ENCODE measurements around the gene GEN1.

The GEN1 gene

DNA sequence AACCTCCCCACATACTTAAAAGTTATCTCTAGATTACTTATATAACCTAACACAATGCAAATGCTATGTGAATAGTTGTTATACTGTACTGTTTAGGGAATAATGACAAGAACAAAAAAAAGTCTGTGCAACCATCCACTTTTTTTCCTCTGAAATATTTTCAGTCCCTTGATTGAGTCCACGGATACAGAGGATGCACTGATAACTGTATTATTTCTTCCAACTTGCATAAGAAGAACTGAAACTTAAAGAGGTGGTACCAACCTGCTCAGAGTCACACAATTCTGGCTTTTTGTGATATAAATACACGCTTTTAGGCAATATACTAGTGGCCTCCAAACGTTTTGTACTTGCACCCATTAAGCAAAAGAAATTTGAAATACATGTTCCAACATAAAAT, 1.7 kb upstream of the GEN1 start:
- in situ Hi-C loops (cut with MboI; ENCODE audit: low sequenced_read_pairs) = no loop called here

GRCh38 chr2:17752892-17753802, 791 bp upstream of the GEN1 start:
- in situ Hi-C loops (cut with MboI; ENCODE audit: low sequenced_read_pairs) = no loop called here

DNA sequence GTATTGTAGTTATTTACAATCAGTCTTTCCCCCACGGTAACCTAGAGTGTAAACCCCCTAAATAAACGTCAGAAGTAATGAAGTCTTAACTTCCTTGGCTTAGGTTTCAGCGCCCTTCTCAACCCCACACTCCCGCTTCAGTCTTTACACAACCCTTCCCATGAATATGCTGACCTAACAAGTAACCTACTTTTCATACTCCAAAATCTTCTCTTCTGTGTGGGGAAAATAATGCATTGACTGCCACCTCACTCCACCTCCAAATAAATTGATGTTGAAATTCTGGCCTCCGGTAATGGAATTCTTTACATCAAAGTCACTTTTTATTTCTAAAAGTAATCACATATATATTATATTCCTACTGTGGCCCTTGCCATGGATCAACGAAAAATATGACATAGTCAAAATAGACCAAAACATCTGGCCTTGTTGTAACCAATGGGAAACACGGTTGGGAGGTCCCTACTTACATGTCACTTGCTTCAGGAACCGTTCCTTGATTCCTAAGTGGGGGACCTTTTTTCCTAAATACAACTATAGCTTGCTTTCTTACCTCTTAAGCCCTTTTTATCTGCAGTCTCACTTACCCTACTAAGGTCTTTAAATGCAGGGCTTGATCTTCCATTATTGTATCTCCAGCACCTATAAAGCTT, 961 bp downstream of the GEN1 start:
- in situ Hi-C loops (cut with MboI; ENCODE audit: low sequenced_read_pairs) = no loop called here

DNA sequence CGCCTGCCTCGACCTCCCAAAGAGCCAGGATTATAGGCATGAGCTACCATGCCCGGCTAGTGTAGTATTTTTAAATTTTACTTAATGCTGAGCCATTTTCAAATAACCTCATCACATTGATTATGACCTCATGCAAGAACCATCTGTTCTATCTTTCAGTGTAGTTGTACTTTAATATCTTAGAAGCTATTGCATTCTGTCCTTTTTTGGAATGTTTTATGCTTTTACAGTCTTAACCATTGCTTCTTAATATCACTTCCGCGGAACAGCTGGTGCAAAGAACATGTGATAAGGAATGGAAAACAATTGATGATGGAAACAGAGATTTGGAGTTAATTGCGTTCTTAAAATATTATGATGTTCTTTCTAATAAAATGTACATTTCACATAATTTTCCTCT, 2.7 kb downstream of the GEN1 start:
- in situ Hi-C loops (cut with MboI; ENCODE audit: low sequenced_read_pairs) = no loop called here

GRCh38 chr2:17757321-17757720, 3.4 kb downstream of the GEN1 start:
- in situ Hi-C loops (cut with MboI; ENCODE audit: low sequenced_read_pairs) = no loop called here

- in situ Hi-C loops (cut with MboI; ENCODE audit: low sequenced_read_pairs) = no loop called here
These were observed 4.2 kb downstream of the GEN1 start for GRCh38 chr2:17758118-17758517.

DNA sequence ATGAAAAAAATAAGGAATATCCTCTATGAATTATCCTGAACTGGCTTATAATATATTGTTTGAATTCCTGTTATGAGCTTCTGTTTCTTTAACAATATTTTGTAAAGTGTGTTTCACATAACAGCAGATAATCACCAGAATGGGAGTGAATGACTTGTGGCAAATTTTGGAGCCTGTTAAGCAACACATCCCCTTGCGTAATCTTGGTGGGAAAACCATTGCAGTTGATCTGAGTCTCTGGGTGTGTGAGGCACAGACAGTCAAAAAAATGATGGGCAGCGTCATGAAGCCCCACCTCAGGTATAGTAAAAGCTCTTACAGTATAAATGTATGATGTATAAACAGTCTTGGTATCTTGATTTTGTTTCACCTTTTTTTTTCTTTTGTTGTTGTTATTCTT, 5.9 kb downstream of the GEN1 start:
- in situ Hi-C loops (cut with MboI; ENCODE audit: low sequenced_read_pairs) = no loop called here

GRCh38 chr2:17762451-17762850, 8.5 kb downstream of the GEN1 start:
- in situ Hi-C loops (cut with MboI; ENCODE audit: low sequenced_read_pairs) = no loop called here

DNA sequence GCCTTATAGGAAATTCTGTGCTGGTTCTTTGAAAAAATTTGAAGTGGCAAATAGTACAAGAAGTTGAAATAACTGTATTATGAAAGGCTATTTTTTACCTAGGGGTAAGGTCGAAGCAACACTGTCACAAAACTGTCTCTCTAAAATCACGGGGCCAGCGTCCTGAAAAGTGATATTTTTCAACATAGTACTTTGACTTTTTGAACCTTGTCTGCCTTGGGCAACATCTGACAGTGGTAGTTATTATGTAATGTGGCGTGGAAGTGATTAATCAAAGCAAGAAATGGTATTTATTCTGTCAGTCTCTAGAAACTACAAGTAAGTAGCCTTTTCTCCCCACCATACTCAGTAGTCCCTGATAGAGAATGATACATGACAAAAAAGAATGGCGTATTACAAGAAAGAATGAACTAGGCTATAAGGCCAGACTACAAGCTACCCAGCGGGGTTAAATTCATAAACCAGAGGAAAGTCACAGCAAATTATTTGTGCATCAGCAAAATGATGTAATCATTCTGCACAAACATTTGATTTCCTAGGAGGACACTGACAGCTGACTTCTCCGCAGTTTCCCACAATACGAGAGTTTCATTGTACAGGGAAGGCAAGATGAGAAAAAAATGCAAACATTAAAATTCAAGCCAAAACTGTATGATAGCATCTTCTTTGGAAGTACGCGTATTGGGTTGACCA, 9.8 kb downstream of the GEN1 start:
- in situ Hi-C loops (cut with MboI; ENCODE audit: low sequenced_read_pairs) = no loop called here

- in situ Hi-C loops (cut with MboI; ENCODE audit: low sequenced_read_pairs) = no loop called here
These were observed 11.5 kb downstream of the GEN1 start for GRCh38 chr2:17765398-17765797.

GRCh38 chr2:17768894-17769293, 15.0 kb downstream of the GEN1 start:
- in situ Hi-C loops (cut with MboI; ENCODE audit: low sequenced_read_pairs) = no loop called here

DNA sequence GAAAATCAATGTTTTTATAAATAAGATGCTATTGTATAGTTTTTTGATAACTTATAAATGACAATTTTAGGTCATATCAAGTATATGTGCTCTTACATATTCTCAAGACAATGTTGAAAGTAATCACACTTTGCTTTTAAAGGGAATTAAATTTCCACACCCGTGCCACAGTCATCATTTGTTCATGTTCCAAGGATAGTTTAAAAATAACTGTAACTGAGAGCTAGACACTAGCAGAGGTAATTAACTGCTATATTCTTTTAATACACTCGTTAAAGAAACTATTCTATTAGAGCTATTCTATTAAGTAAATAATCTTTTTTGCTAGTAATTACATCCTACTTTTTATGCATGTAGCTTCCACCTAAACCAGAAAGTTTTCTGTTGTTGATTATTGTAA, 18.0 kb downstream of the GEN1 start:
- in situ Hi-C loops (cut with MboI; ENCODE audit: low sequenced_read_pairs) = no loop called here

DNA sequence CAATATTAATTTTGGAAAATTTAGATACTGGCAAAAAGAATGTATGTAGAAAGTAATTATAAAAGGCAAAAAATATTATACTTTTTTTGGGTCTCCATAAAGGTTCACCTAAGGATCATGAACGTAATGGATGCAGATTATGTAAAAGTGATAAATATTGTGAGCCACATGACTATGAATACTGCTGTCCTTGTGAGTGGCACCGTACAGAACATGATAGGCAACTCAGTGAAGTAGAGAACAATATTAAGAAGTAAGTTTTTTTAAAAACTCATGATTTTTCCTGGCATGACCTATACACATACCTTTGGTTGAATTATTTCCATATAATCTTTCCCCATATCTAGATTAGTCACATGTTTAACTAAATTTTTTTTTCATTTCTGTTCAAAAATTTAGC, 18.6 kb downstream of the GEN1 start:
- in situ Hi-C loops (cut with MboI; ENCODE audit: low sequenced_read_pairs) = no loop called here

- in situ Hi-C loops (cut with MboI; ENCODE audit: low sequenced_read_pairs) = no loop called here
These were observed 26.6 kb downstream of the GEN1 start for GRCh38 chr2:17780546-17780945.

DNA sequence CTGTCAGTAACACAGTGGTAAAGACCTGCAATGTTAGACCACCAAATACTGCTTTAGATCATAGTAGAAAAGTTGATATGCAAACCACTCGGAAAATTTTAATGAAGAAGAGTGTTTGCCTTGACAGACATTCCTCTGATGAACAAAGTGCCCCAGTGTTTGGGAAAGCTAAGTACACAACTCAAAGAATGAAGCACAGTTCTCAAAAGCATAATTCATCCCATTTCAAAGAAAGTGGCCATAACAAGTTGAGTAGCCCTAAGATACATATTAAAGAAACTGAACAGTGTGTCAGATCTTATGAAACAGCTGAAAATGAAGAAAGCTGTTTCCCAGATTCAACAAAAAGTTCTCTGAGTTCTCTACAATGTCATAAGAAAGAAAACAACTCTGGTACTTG, 27.5 kb downstream of the GEN1 start:
- in situ Hi-C loops (cut with MboI; ENCODE audit: low sequenced_read_pairs) = no loop called here

DNA sequence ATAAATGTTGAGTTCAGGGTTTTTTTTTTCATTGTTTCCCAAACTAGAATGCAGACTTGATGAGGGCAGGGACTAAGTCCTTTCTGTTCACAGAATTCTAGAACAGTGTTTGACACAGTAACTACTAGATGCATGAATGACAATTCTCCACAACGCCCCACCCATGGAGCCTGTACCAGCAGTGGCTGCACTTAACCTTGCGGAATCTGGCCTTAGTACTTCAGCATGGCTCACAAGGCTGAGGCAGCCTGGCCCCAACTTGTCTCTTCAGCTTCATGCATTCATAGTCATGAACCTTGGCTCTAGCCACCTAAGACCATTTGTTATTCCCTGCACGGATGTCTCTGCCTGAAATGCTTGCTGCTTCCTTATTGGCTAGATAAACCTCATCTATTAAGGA, 32.8 kb downstream of the GEN1 start:
- in situ Hi-C loops (cut with MboI; ENCODE audit: low sequenced_read_pairs) = no loop called here

DNA sequence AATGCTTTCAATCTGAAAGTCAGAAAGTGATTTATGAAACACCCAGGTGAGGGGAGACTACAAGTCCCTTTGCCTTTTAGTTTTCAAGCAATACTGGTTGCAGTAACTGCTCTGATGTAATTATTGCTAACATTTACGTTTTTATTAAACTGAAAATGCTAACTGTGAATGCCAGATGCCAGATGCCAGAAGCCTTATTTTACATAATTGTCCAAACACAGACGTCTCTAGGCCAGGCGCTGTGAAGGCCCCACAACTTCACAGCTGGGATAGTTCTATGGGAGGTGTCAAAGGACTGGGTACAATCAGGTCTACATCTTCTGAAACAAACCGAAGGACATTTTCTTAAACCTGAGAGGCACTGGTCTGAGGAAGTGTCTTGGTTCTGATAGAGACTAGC, 34.8 kb downstream of the GEN1 start:
- in situ Hi-C loops (cut with MboI; ENCODE audit: low sequenced_read_pairs) = no loop called here

- in situ Hi-C loops (cut with MboI; ENCODE audit: low sequenced_read_pairs) = no loop called here
These were observed 36.6 kb downstream of the GEN1 start for GRCh38 chr2:17790536-17790935.

DNA sequence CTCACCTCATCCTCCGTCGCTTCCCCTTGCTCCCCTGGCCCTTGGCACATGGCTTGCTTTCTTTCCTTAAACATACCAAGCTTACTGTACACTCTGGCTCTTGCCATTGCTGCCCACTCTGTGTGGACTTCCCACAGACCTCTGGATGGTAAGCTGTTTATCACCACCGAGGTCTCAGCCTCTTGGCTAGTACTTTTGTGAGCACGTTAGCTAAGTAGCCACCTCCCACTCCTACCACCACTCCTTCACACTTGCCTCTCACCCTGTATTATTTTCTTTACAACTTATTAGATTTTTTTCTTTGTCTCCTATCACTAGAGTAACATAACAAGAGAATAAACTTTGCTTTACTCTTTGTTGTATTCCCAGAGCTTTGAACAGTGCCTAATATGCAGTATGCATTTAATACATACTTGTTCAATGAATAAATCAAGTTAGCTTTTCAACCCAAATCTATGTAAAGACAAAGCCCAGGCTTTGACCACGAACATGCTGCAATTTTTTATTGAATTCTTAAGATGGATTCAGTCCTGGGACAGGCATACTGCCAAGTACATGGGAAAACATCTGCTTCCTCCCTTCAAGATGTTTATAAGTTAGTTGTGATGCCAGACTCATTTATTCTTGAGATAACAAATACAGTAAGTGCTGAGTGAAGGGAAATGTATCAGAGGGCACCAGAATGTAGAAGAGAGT, 37.3 kb downstream of the GEN1 start:
- in situ Hi-C loops (cut with MboI; ENCODE audit: low sequenced_read_pairs) = no loop called here

DNA sequence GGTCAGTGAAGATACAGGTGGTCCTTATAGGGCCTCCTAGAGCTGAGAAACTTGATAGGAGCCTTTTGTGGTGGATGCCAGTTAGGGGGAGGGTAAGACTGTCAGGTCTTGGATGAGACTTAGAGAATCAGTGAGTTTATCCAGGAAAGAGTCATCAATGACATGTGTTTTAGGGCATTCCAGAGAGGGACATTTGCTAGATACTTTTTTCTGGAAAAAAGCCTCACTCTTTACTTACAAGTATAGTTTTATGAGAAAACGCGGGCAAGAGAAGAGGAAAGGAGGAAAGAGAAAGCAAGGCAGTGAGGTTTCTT, 37.8 kb downstream of the GEN1 start:
- in situ Hi-C loops (cut with MboI; ENCODE audit: low sequenced_read_pairs) = no loop called here

- in situ Hi-C loops (cut with MboI; ENCODE audit: low sequenced_read_pairs) = no loop called here
These were observed 38.6 kb downstream of the GEN1 start for GRCh38 chr2:17792515-17792914.

Data from HL-60/S4 (cell line).